Measurements from ENCODE around the gene ZNF862.
"Not testable (repeated sequence)": the region's sequence is repeated elsewhere in the genome, so short reads cannot be mapped to it uniquely, and the experiment has no call there.

Gene ZNF862

DNA sequence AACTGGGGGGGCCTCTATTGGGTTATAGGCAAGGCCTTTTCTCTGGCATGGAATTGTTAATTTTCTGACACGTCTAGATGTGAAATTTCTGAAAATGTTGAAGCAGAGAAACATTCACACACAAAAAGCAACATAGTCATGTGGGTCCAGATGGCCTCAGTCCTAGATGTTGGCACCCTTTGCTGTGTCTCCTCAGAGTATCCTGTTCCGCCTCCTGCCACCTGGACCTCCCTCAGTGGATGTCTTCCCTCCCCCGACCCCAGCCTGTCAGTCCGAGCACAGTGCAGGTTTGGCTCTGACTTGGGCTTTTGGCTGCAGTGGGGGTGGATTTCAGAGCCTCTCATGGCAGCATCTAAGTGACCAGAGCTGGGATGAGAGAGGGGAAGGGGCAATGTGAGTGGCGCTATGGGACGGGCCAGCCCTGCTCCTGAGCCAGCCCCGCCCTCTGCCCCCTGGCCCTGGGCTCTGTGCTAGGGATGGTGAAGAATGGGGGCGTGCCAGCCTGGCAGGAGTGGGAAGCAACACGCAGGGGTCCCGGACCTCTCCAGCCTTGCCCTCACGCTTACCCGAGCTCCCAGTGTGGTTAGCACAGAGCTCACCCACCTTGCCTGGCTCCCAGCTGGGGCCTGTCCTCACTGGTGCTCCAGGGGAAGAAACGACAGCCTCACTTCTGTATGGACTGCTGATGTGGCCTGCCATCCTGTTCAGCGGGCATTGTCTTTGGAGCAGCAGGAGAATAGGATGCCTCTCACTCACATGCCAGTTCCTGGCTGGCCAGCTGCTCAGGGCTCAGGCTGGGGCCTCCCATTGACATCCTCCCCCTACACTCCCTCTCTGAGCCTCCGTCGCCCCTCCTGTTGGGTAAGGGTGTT, 41.8 kb downstream of the ZNF862 start:
- Mint-ChIP-seq H3K9me3 (no peaks in the 10 kb centered on the region), H3K27me3 (no peaks in the 10 kb centered on the region), H3K4me1 (peaks cover 32% of the 10 kb centered on the region), H3K4me3 (no peak overlapping the region), H3K27ac (no peak overlapping the region), H3K36me3 (ENCODE audit: low read depth) (peaks cover 10% of the 10 kb centered on the region)
- ATAC-seq: no peak
- no peak for DNase-seq

- Mint-ChIP-seq H3K4me1 (peaks cover 25% of the 10 kb centered on the region), H3K36me3 (ENCODE audit: low read depth) (peaks cover 7% of the 10 kb centered on the region), H3K27ac (no peak overlapping the region), H3K9me3 (no peaks in the 10 kb centered on the region), H3K27me3 (no peaks in the 10 kb centered on the region), H3K4me3 (no peak overlapping the region)
- no peak for ATAC-seq
- no peak for DNase-seq
These were observed 42.6 kb downstream of the ZNF862 start for GRCh38 chr7:149880638-149881311.

GRCh38 chr7:149881328-149882247, 43.4 kb downstream of the ZNF862 start:
- ATAC-seq (no peak), DNase-seq (no peak)
- peaks cover 7% of the 10 kb centered on the region for H3K36me3 Mint-ChIP-seq (ENCODE audit: low read depth)
- no peak overlapping the region for H3K4me3 Mint-ChIP-seq
- no peaks in the 10 kb centered on the region for H3K27me3 Mint-ChIP-seq
- H3K4me1 Mint-ChIP-seq: peaks cover 25% of the 10 kb centered on the region
- H3K27ac Mint-ChIP-seq: no peak overlapping the region
- H3K9me3 Mint-ChIP-seq: no peaks in the 10 kb centered on the region

DNA sequence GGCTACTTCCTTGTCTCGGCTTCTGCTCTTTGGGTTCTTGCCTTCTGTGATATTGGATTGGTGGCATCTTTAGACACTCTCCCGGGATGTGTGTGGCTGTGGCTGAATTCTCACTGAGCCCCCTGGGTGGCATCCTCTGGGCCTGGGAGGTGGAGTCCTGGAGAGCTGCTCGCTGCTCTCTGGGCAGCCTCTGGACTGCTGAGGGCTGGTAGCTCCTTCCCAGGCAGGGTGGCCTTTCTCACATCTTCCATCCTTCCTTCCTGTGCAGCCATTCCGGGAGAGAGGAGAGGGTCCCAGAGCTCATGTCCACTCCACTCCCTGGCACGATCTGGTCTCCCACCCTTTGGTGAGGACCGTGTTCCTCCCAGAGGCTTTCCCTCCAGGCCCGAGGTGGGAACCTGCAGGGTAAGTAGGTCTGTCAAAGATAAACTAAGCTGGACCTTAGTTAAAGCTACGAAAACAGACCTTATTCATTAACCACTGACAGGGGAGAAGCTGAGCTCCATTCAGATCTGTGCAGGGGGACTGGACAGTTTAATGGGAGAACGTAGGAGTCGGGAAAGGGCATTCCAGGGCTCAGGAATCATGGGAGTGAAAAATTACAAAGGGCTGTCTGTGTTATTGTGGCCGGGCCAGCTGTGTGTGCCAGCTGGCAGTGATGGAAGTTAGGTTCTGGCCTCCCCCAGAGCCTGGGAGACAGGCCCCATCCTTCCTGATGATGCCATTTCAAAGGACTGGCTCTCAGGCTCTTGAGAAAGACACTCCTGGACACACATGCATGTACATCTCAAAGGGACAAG, 44.3 kb downstream of the ZNF862 start:
- no peak overlapping the region for H3K4me3 Mint-ChIP-seq
- peak overlapping the region; percentile 26 for H3K27ac Mint-ChIP-seq
- peaks cover 2% of the 10 kb centered on the region for H3K36me3 Mint-ChIP-seq (ENCODE audit: low read depth)
- ATAC-seq (no peak), DNase-seq (no peak)
- H3K27me3 Mint-ChIP-seq: no peaks in the 10 kb centered on the region
- H3K9me3 Mint-ChIP-seq: no peaks in the 10 kb centered on the region
- H3K4me1 Mint-ChIP-seq: peaks cover 23% of the 10 kb centered on the region

- H3K4me1 Mint-ChIP-seq: peaks cover 17% of the 10 kb centered on the region
- no peaks in the 10 kb centered on the region for H3K27me3 Mint-ChIP-seq
- no peaks in the 10 kb centered on the region for H3K9me3 Mint-ChIP-seq
- DNase-seq (no peak), ATAC-seq (no peak)
- H3K4me3 Mint-ChIP-seq: no peak overlapping the region
- H3K27ac Mint-ChIP-seq: no peak overlapping the region
- no peaks in the 10 kb centered on the region for H3K36me3 Mint-ChIP-seq (ENCODE audit: low read depth)
These were observed 44.9 kb downstream of the ZNF862 start for GRCh38 chr7:149883048-149883438.

- no peak overlapping the region for H3K4me3 Mint-ChIP-seq
- ATAC-seq: peak; percentile 81
- DNase-seq: peak; percentile 59
- no peaks in the 10 kb centered on the region for H3K36me3 Mint-ChIP-seq (ENCODE audit: low read depth)
- no peaks in the 10 kb centered on the region for H3K27me3 Mint-ChIP-seq
- no peaks in the 10 kb centered on the region for H3K9me3 Mint-ChIP-seq
- H3K4me1 Mint-ChIP-seq: peaks cover 13% of the 10 kb centered on the region
- no peak overlapping the region for H3K27ac Mint-ChIP-seq
These were observed 45.3 kb downstream of the ZNF862 start for GRCh38 chr7:149883452-149883861.

- Mint-ChIP-seq H3K36me3 (ENCODE audit: low read depth) (no peaks in the 10 kb centered on the region), H3K4me1 (peaks cover 11% of the 10 kb centered on the region), H3K27ac (no peak overlapping the region), H3K27me3 (no peaks in the 10 kb centered on the region), H3K4me3 (no peak overlapping the region), H3K9me3 (no peaks in the 10 kb centered on the region)
- no peak for ATAC-seq
- no peak for DNase-seq
These were observed 45.8 kb downstream of the ZNF862 start for GRCh38 chr7:149884016-149884415.

- no peaks in the 10 kb centered on the region for H3K36me3 Mint-ChIP-seq (ENCODE audit: low read depth)
- H3K4me3 Mint-ChIP-seq: no peak overlapping the region
- no peak for DNase-seq
These were observed 46.4 kb downstream of the ZNF862 start for GRCh38 chr7:149884541-149884940.

GRCh38 chr7:149885191-149886017, 47.2 kb downstream of the ZNF862 start:
- Mint-ChIP-seq H3K27ac (no peak overlapping the region), H3K36me3 (ENCODE audit: low read depth) (no peaks in the 10 kb centered on the region)
- no peak for DNase-seq

More at GRCh38 chr7:149884541-149884940, 46.4 kb downstream of the ZNF862 start:
- H3K27ac Mint-ChIP-seq: no peak overlapping the region
- H3K9me3 Mint-ChIP-seq: no peaks in the 10 kb centered on the region
- H3K27me3 Mint-ChIP-seq: no peaks in the 10 kb centered on the region
- peaks cover 11% of the 10 kb centered on the region for H3K4me1 Mint-ChIP-seq
- no peak for ATAC-seq

DNA sequence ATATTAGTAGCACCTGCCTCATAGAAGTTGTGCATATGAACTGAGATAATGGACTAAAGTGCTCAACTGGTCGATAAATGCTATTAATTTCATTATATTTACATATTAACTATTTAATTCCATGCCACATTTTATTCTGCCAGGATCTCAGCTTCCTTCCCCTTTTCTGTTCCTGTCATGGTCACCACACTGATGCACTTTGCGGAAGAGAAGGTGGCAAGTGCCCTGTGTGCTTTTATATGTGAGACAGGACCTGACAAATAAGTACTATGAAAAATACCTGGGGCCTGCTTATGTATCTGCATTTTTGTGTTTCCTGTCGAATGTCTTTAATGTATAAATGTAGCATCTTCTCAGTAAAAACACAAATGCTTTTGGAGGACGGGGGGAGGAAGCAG, 47.8 kb downstream of the ZNF862 start:
- Mint-ChIP-seq H3K4me3 (no peak overlapping the region), H3K27ac (no peak overlapping the region), H3K36me3 (ENCODE audit: low read depth) (no peaks in the 10 kb centered on the region), H3K4me1 (peaks cover 11% of the 10 kb centered on the region), H3K9me3 (no peaks in the 10 kb centered on the region), H3K27me3 (no peaks in the 10 kb centered on the region)
- ATAC-seq (no peak), DNase-seq (no peak)

More at GRCh38 chr7:149885191-149886017, 47.2 kb downstream of the ZNF862 start:
- no peak for ATAC-seq
- H3K4me1 Mint-ChIP-seq: peaks cover 11% of the 10 kb centered on the region
- H3K9me3 Mint-ChIP-seq: no peaks in the 10 kb centered on the region
- no peaks in the 10 kb centered on the region for H3K27me3 Mint-ChIP-seq
- H3K4me3 Mint-ChIP-seq: no peak overlapping the region

DNA sequence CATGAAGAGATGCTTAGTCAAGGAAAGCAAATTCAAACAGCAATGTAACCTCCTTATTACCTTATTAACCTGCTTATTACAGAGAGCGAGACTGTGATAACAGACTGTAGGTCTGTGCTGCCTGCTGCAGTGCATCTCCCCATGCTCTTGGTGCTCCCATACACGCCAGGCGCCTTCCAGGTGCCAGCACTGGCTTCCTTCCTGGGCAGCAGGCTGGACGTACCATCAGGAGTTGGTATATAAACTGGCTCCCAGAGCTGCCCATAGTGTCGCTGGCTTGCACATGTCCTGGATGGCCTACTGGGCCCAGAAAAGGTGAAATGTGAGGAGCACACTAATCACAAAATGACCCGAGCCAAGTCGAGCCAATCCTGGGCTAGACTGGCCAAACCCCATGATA, 49.1 kb downstream of the ZNF862 start:
- DNase-seq: no peak
- H3K4me3 Mint-ChIP-seq: no peak overlapping the region
- no peak for ATAC-seq
- no peaks in the 10 kb centered on the region for H3K36me3 Mint-ChIP-seq (ENCODE audit: low read depth)
- H3K27me3 Mint-ChIP-seq: no peaks in the 10 kb centered on the region
- no peaks in the 10 kb centered on the region for H3K9me3 Mint-ChIP-seq
- H3K27ac Mint-ChIP-seq: no peak overlapping the region
- peaks cover 11% of the 10 kb centered on the region for H3K4me1 Mint-ChIP-seq

- H3K9me3 Mint-ChIP-seq; ATAC-seq; DNase-seq; H3K27ac Mint-ChIP-seq; H3K36me3 Mint-ChIP-seq (ENCODE audit: low read depth); H3K4me3 Mint-ChIP-seq; H3K4me1 Mint-ChIP-seq; H3K27me3 Mint-ChIP-seq: not testable (repeated sequence)
These were observed 52.5 kb downstream of the ZNF862 start for GRCh38 chr7:149890715-149891114.

- not testable (repeated sequence) for DNase-seq; H3K36me3 Mint-ChIP-seq (ENCODE audit: low read depth); H3K4me1 Mint-ChIP-seq; H3K27me3 Mint-ChIP-seq; H3K27ac Mint-ChIP-seq; ATAC-seq; H3K4me3 Mint-ChIP-seq; H3K9me3 Mint-ChIP-seq
These were observed 56.8 kb downstream of the ZNF862 start for GRCh38 chr7:149894957-149895356.

All from activated naive CD8-positive, alpha-beta T cell treated with anti-CD3 and anti-CD28 coated beads, Interleukin-2, amount 50 U/mL, for 24 hours (primary cell).